ENCODE results near the gene HOXB1. TPM values are rescaled to one million over a fixed set of nuclear protein-coding genes. Genes with fewer than 3 reads are reported as not detected.

HOXB1 gene
- total and polyA plus RNA-seq, 12 donors: not detected

DNA sequence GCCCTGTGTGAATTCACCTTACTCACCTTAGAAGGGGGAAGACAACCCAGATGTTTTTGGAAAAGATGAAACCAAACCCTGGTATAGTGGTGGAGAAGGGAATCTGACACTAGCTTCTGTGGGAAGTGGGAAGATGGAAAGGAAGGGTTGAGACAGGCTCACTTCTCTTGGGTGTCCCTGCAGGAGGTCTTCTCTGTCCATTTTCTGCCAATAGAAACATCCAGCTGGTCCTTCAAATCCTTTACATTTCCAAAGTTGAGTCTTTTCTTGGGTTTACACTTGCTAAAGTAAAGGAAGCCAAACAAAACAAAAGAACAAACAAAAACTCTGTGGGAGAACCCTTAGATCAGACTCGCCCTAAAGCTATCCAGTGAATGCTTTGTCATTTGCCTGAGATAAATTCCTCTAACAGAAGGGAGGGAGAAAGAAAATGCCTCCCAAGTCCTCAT is 10.2 kb downstream of the HOXB1 start:
- peaks cover 0 to 95% (median 86%) of the 10 kb centered on the region in 7 donors for H3K27me3 ChIP-seq

DNA sequence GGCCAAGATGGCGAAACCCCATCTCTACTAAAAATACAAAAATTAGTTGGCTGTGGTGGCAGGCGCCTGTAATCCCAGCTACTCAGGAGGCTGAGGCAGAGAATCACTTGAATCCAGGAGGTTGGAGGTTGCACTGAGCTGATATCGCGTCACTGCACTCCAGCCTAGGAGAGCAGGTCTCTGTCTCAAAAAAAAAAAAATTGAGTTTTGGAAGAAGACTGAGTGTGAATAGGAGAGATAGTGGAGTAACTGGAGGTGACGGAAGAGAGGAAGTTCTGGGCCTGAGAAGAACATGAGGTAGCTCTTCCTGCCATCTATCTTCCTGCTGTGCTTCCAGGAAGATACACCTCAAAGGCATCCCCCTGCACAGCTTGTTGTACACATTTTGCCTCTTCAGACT is 11.4 kb downstream of the HOXB1 start:
- Histone ChIP-seq H3K4me1 (no peaks in the 10 kb centered on the region), H3K27ac (no peak overlapping the region), H3K4me3 (no peak overlapping the region), H3K27me3 (peaks cover 0 to 95% (median 87%) of the 10 kb centered on the region in 7 donors), H3K36me3 (no peaks in the 10 kb centered on the region), H3K9me3 (no peaks in the 10 kb centered on the region)
- ATAC-seq: no peak
- intact Hi-C loops (cut with DNase I): no loop called here
- no peak for DNase-seq
- TF ChIP-seq, protein P1, sequence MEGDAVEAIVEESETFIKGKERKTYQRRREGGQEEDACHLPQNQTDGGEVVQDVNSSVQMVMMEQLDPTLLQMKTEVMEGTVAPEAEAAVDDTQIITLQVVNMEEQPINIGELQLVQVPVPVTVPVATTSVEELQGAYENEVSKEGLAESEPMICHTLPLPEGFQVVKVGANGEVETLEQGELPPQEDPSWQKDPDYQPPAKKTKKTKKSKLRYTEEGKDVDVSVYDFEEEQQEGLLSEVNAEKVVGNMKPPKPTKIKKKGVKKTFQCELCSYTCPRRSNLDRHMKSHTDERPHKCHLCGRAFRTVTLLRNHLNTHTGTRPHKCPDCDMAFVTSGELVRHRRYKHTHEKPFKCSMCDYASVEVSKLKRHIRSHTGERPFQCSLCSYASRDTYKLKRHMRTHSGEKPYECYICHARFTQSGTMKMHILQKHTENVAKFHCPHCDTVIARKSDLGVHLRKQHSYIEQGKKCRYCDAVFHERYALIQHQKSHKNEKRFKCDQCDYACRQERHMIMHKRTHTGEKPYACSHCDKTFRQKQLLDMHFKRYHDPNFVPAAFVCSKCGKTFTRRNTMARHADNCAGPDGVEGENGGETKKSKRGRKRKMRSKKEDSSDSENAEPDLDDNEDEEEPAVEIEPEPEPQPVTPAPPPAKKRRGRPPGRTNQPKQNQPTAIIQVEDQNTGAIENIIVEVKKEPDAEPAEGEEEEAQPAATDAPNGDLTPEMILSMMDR (IDR thresholded peaks at IDR 0.05): no peak
- WGBS, 2 donors: 75 to 92% methylated on average over 5 of the region's 5 CpGs

More for the DNA sequence above, 10.2 kb downstream of the HOXB1 start:
- Histone ChIP-seq H3K27ac (no peak overlapping the region), H3K36me3 (no peaks in the 10 kb centered on the region), H3K9me3 (no peaks in the 10 kb centered on the region), H3K4me3 (no peak overlapping the region), H3K4me1 (no peaks in the 10 kb centered on the region)
- TF ChIP-seq, protein P1 (IDR thresholded peaks at IDR 0.05): no peak
- ATAC-seq (no peak), DNase-seq (no peak)
- 61 to 72% methylated on average over 1 of the region's 1 CpG for WGBS, 2 donors
- intact Hi-C loops (cut with DNase I): no loop called here

DNA sequence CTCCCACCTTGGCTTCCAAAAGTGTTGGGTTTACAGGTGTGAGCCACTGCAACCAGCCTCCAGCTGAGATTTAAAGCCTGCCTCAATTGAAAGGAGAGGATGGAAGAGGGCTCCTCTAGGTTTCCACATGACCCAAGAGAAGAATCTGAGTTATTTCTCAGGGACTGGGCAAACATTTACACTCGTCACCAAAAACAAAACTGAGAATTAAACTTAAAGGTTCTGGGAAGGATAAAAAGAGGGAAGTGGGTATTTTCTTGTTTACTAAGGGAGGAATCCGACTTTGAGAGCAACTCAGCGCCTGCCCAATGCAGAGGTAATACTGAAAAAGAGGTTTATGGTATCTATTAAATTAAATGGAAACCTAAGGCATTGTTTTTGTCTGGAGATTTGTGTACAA is 13.3 kb downstream of the HOXB1 start:
- TF ChIP-seq, protein P1 (IDR thresholded peaks at IDR 0.05): no peak
- DNase-seq (no peak), ATAC-seq (no peak)
- intact Hi-C loops (cut with DNase I): no loop called here
- peaks cover 0 to 98% (median 90%) of the 10 kb centered on the region in 7 donors for H3K27me3 ChIP-seq
- no peaks in the 10 kb centered on the region for H3K36me3 ChIP-seq
- no peaks in the 10 kb centered on the region for H3K4me1 ChIP-seq
- H3K4me3 ChIP-seq: no peak overlapping the region
- WGBS, 2 donors: 37 to 38% methylated on average over 3 of the region's 3 CpGs
- no peak overlapping the region for H3K27ac ChIP-seq
- H3K9me3 ChIP-seq: no peaks in the 10 kb centered on the region

DNA sequence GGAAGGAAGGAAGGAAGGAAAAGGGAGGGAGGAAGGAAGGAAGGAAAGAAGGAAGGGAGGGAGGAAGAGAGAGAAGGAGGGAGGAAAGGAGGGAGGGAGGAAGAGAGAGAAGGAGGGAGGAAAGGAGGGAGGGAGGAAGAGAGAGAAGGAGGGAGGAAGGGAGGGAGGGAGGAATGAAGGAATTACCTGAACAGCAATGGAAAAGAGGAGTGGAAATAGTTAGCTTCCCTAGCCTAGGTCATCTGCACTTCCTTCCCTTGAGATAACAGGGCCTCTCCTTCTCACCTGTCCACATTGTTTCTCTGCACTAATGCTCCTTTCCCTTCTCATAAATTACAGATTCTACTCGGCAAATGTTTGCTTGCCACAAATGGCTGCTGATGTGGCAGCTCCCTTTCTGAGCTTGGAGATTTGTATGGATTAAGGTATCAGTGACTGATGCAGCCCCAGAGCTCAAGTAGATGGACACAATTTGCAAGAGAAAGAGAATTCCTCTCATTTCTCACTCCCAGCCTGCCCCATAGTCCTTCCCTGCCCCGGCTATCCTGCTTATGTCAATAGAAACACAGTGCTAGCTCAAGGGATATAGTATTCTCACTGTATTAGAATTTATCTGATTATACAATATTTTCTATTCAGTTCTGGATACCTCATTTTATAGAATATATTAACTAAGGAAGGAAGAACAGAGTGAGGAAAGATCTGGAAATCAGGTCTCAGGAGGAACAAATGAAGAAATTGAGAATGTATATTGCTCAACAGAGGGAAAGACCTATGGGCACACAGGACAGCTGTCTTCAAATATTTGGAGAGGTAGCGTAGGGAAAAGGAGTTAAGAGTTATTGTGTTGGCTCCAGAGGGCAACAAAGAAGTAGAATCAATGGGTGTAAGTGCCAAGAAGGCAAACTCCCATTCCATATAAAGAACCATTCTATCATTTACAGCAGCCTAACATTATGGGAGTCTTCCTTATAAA is 14.6 kb downstream of the HOXB1 start:
- peaks cover 0 to 99% (median 88%) of the 10 kb centered on the region in 7 donors for H3K27me3 ChIP-seq
- intact Hi-C loops (cut with DNase I): no loop called here
- WGBS, 2 donors: 51 to 69% methylated on average over 3 of the region's 3 CpGs
- TF ChIP-seq, protein P1 (IDR thresholded peaks at IDR 0.05): no peak
- ATAC-seq: no peak
- no peak overlapping the region for H3K27ac ChIP-seq
- H3K4me3 ChIP-seq: no peak overlapping the region
- H3K4me1 ChIP-seq: no peaks in the 10 kb centered on the region
- DNase-seq: no peak
- no peaks in the 10 kb centered on the region for H3K9me3 ChIP-seq
- no peaks in the 10 kb centered on the region for H3K36me3 ChIP-seq
